H9 (cell line): Measurements from ENCODE around the gene AMD1. TPM values are rescaled to one million over a fixed set of nuclear protein-coding genes. Genes with fewer than 3 reads are reported as not detected.

ENCODE experiments used
- DNase-seq: peaks from one replicate; pipeline ENCODE4 v3.0.0-alpha.2; 2017
- H2AFZ ChIP-seq: one replicate; pipeline ENCODE4 v1.6.1; 2013; ENCODE audit warnings: mild to moderate bottlenecking, low read length, control low read depth, moderate library complexity
- H2AK5ac ChIP-seq: 2 replicates; pipeline ENCODE4 v1.6.1; 2013; ENCODE audit warnings: low read length, control low read depth, mixed read lengths; ENCODE audit not compliant: insufficient read length
- H2BK120ac ChIP-seq: one replicate; pipeline ENCODE4 v1.6.1; 2013; ENCODE audit warnings: low read depth, mild to moderate bottlenecking, low read length, control low read depth, inconsistent platforms; ENCODE audit not compliant: poor library complexity, severe bottlenecking
- H2BK12ac ChIP-seq: 2 replicates; pipeline ENCODE4 v1.6.1; 2013; ENCODE audit warnings: low read length, control low read depth, mixed read lengths, low read depth; ENCODE audit not compliant: insufficient read length
- H2BK15ac ChIP-seq: 2 replicates; pipeline ENCODE4 v1.6.1; 2013; ENCODE audit warnings: low read depth, low read length, control low read depth
- H2BK20ac ChIP-seq: one replicate; pipeline ENCODE4 v1.6.1; 2013; ENCODE audit warnings: low read depth, mild to moderate bottlenecking, low read length, control low read depth, inconsistent platforms; ENCODE audit not compliant: poor library complexity, severe bottlenecking
- H2BK5ac ChIP-seq: 2 replicates; pipeline ENCODE4 v1.6.1; 2013; ENCODE audit warnings: low read length, control low read depth, mixed read lengths; ENCODE audit not compliant: insufficient read length
- H3K14ac ChIP-seq: 2 replicates; pipeline ENCODE4 v1.6.1; 2013; ENCODE audit warnings: low read length, control low read depth; ENCODE audit not compliant: insufficient read depth
- H3K18ac ChIP-seq: 2 replicates; pipeline ENCODE4 v1.6.1; 2013; ENCODE audit warnings: low read depth, mild to moderate bottlenecking, mixed read lengths, low read length, control low read depth; ENCODE audit not compliant: insufficient read length
- H3K23ac ChIP-seq: 2 replicates; pipeline ENCODE4 v1.6.1; 2013; ENCODE audit warnings: low read length, control low read depth, mixed read lengths, low read depth; ENCODE audit not compliant: insufficient read length
- H3K23me2 ChIP-seq: 2 replicates; pipeline ENCODE4 v1.6.1; 2013; ENCODE audit warnings: low read depth, mild to moderate bottlenecking, mixed read lengths, low read length, control low read depth; ENCODE audit not compliant: insufficient read length, poor library complexity, severe bottlenecking
- H3K27ac ChIP-seq: 2 replicates; pipeline ENCODE4 v1.5.1; 2013; ENCODE audit warnings: low read length, control low read depth, mixed read lengths, low read depth; ENCODE audit not compliant: insufficient read length
- H3K27me3 ChIP-seq: 2 replicates; pipeline ENCODE4 v1.6.1; 2013; ENCODE audit warnings: low read length, control low read depth, inconsistent platforms; ENCODE audit not compliant: insufficient read depth
- H3K4ac ChIP-seq: 2 replicates; pipeline ENCODE4 v1.6.1; 2013; ENCODE audit warnings: low read depth, mild to moderate bottlenecking, control low read depth, inconsistent platforms, low read length, moderate library complexity
- H3K4me1 ChIP-seq: 2 replicates; pipeline ENCODE4 v1.6.1; 2013; ENCODE audit warnings: low read length, control low read depth, inconsistent platforms; ENCODE audit not compliant: insufficient read depth
- H3K4me2 ChIP-seq: 2 replicates; pipeline ENCODE4 v1.6.1; 2013; ENCODE audit warnings: low read length, control low read depth, mixed read lengths; ENCODE audit not compliant: insufficient read length, insufficient read depth
- H3K56ac ChIP-seq: 2 replicates; pipeline ENCODE4 v1.6.1; 2013; ENCODE audit warnings: low read depth, mild to moderate bottlenecking, mixed read lengths, low read length, control low read depth; ENCODE audit not compliant: insufficient read length
- H3K79me1 ChIP-seq: 2 replicates; pipeline ENCODE4 v1.6.1; 2013; ENCODE audit warnings: low read depth, mild to moderate bottlenecking, moderate library complexity, low read length, control low read depth, inconsistent platforms; ENCODE audit not compliant: insufficient read depth, poor library complexity, severe bottlenecking
- H3K79me2 ChIP-seq: 2 replicates; pipeline ENCODE4 v1.6.1; 2013; ENCODE audit warnings: low read length, control low read depth, inconsistent platforms; ENCODE audit not compliant: insufficient read depth
- H3K9ac ChIP-seq: 2 replicates; pipeline ENCODE4 v1.6.1; 2013; ENCODE audit warnings: low read length, control low read depth, mixed read lengths; ENCODE audit not compliant: insufficient read length; ENCODE audit errors: extremely low read depth
- H3K9me3 ChIP-seq: one replicate; pipeline ENCODE4 v1.6.1; 2013; ENCODE audit warnings: low read depth, low read length, inconsistent platforms; ENCODE audit not compliant: control insufficient read depth
- H3T11ph ChIP-seq: one replicate; pipeline ENCODE4 v1.6.1; 2013; ENCODE audit warnings: mild to moderate bottlenecking, low read length, control low read depth, inconsistent platforms
- H4K20me1 ChIP-seq: one replicate; pipeline ENCODE4 v1.6.1; 2013; ENCODE audit not compliant: control insufficient read depth, insufficient read length, insufficient read depth
- H4K5ac ChIP-seq: 2 replicates; pipeline ENCODE4 v1.6.1; 2013; ENCODE audit warnings: low read depth, mild to moderate bottlenecking, mixed read lengths, low read length, control low read depth; ENCODE audit not compliant: insufficient read length
- H4K8ac ChIP-seq: replicated peaks from 2 replicates; pipeline ENCODE4 v1.6.1; 2013; ENCODE audit warnings: low read length, control low read depth, mixed read lengths, low read depth; ENCODE audit not compliant: insufficient read length
- H4K91ac ChIP-seq: 2 replicates; pipeline ENCODE4 v1.6.1; 2013; ENCODE audit warnings: low read depth, mild to moderate bottlenecking, moderate library complexity, mixed read lengths, low read length, control low read depth; ENCODE audit not compliant: insufficient read length
- H3K27ac Mint-ChIP-seq, 3 experiments: 2 replicates in 2 of 3; 3 replicates in 1 of 3; pipeline ENCODE4 v1.8.0; 2020 to 2021; ENCODE audit warnings: mixed read lengths in 3 of 3, mild to moderate bottlenecking in 1 of 3, moderate library complexity in 1 of 3
- H3K27me3 Mint-ChIP-seq: 2 replicates; pipeline ENCODE4 v1.8.0; 2021; ENCODE audit warnings: low read depth, mild to moderate bottlenecking, moderate library complexity, mixed read lengths
- H3K36me3 Mint-ChIP-seq, 3 experiments: 2 replicates in 2 of 3; 3 replicates in 1 of 3; pipeline ENCODE4 v1.8.0; 2020 to 2021; ENCODE audit warnings: low read depth in 3 of 3, mixed read lengths in 3 of 3; ENCODE audit not compliant: insufficient read depth in 1 of 3
- H3K4me1 Mint-ChIP-seq, 2 experiments: 2 replicates each; pipeline ENCODE4 v1.8.0; 2020; ENCODE audit warnings: mixed read lengths in 2 of 2
- H3K4me3 Mint-ChIP-seq, 2 experiments: 2 replicates in 1 of 2; 3 replicates in 1 of 2; pipeline ENCODE4 v1.8.0; 2020 to 2021; ENCODE audit warnings: mild to moderate bottlenecking in 2 of 2, mixed read lengths in 2 of 2, moderate library complexity in 1 of 2
- H3K9me3 Mint-ChIP-seq, 2 experiments: 2 replicates in 1 of 2; 3 replicates in 1 of 2; pipeline ENCODE4 v1.8.0; 2020; ENCODE audit warnings: mild to moderate bottlenecking in 2 of 2, mixed read lengths in 2 of 2, moderate library complexity in 1 of 2
- WGBS: extraction: QIAGEN DNeasy Blood & Tissue Kit; methylation state at CpG from one replicate; pipeline ENCODE4 v1.1.7; 2013; ENCODE audit warnings: missing lambda C conversion rate, low lambda C conversion rate, mixed read lengths; ENCODE audit not compliant: insufficient read length; ENCODE audit errors: extremely low coverage; 5-methylcytosine and 5-hydroxymethylcytosine counted together
- total RNA-seq: library from RNA; stranded (reverse); gene quantifications from 2 replicates; pipeline ENCODE4 v1.2.1, GENCODE V29; 2021
- TF ChIP-seq, protein P1 (sequence below): fragments of 200-600 bp; sonication (generic); conservative IDR thresholded peaks from 3 replicates; pipeline ENCODE4 v1.8.0; 2021; ENCODE audit warnings: antibody characterized with exemption, mild to moderate bottlenecking

Gene AMD1
- total RNA-seq, 1 experiment from 2014 or later = 162 TPM

DNA sequence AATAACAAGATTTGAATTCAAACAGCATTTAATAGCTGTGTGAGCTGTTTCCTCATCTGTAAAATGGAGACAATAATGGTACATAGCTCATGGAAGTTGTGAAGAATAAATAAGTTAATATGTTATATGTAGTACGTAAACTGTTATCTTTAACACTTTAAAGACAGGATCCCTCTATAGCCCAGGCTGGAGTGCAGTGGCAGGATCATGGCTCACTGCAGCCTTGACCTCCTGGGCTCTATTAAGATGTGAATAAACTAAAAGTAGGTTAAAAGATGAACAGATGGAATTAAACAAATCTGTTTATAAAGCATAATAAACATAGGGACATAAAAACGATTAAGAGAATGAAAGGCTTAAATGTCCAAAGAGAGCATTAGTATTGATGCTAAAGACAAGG lies 3.0 kb downstream of the AMD1 start:
- H3K27ac Mint-ChIP-seq = peak overlapping the region in 1 of 3 experiments; percentile 53; a peak in 2 of 7 replicates
- H3K27ac ChIP-seq = no peak overlapping the region
- WGBS = no CpG with 5 or more reads among the region's 2 CpGs

More for the DNA sequence above, 3.0 kb downstream of the AMD1 start:
- Histone ChIP-seq H3K9ac (peak overlapping the region; percentile 78), H3K56ac (no peak overlapping the region), H3K9me3 (no peaks in the 10 kb centered on the region), H4K5ac (no peak overlapping the region), H2BK5ac (no peak overlapping the region), H3K79me2 (peaks cover 79% of the 10 kb centered on the region), H2AK5ac (no peak overlapping the region), H3T11ph (no peak overlapping the region), H2BK20ac (no peak overlapping the region), H3K18ac (no peak overlapping the region), H4K91ac (no peak overlapping the region), H3K79me1 (no peaks in the 10 kb centered on the region), H2BK15ac (no peak overlapping the region), H3K27me3 (no peaks in the 10 kb centered on the region), H3K4ac (no peak overlapping the region), H4K20me1 (no peaks in the 10 kb centered on the region), H2AFZ (no peak overlapping the region), H3K4me1 (no peaks in the 10 kb centered on the region; the same call in none of the 2 replicates), H4K8ac (no peak overlapping the region), H3K4me2 (peak overlapping the region; percentile 92), H2BK12ac (no peak overlapping the region), H2BK120ac (no peak overlapping the region), H3K23ac (no peak overlapping the region), H3K14ac (no peak overlapping the region), H3K23me2 (peaks cover 4% of the 10 kb centered on the region)
- DNase-seq = no peak
- Mint-ChIP-seq H3K27me3 (peaks cover 3% of the 10 kb centered on the region; the same call in 1 of the 2 replicates), H3K4me3 (peak overlapping the region; percentile 89 to 97), H3K4me1 (peaks cover 46 to 55% of the 10 kb centered on the region in 2 experiments), H3K9me3 (peaks cover 2 to 8% of the 10 kb centered on the region in 2 experiments; a peak in 4 of 5 replicates), H3K36me3 (peaks cover 6 to 21% (median 17%) of the 10 kb centered on the region in 3 experiments)
- TF ChIP-seq, protein P1, sequence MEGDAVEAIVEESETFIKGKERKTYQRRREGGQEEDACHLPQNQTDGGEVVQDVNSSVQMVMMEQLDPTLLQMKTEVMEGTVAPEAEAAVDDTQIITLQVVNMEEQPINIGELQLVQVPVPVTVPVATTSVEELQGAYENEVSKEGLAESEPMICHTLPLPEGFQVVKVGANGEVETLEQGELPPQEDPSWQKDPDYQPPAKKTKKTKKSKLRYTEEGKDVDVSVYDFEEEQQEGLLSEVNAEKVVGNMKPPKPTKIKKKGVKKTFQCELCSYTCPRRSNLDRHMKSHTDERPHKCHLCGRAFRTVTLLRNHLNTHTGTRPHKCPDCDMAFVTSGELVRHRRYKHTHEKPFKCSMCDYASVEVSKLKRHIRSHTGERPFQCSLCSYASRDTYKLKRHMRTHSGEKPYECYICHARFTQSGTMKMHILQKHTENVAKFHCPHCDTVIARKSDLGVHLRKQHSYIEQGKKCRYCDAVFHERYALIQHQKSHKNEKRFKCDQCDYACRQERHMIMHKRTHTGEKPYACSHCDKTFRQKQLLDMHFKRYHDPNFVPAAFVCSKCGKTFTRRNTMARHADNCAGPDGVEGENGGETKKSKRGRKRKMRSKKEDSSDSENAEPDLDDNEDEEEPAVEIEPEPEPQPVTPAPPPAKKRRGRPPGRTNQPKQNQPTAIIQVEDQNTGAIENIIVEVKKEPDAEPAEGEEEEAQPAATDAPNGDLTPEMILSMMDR = no peak
